ENCODE results near the gene VSNL1. TPM values are rescaled to one million over a fixed set of nuclear protein-coding genes. Genes with fewer than 3 reads are reported as not detected.

Gene VSNL1
- total RNA-seq, 1 experiment from 2014 or later, result not detected

DNA sequence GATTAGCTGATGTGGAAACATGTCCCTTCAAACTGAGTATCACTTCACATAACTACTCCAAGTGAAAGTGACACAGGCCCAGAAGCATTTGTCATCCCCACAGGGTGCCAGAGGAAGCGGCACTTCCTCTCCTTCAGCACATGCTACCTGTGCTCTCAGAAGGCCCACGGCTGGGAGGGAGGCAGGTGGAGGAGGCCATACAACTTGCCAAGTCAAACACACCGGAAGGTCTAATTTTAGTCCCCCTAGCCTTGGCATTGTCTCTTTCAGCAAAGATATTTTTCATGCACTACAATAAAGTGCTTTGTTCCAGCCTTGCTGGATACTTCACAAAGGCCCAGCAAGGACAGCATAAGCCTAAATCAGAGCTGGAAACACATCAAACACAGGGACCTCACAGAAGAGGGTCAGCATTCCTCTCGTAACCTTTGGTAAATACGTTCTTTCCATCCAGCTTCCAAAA lies 38.0 kb downstream of the VSNL1 start:
- H3K27ac Mint-ChIP-seq (ENCODE audit: unreplicated experiment), result no peak overlapping the region
- TF ChIP-seq, protein P1, sequence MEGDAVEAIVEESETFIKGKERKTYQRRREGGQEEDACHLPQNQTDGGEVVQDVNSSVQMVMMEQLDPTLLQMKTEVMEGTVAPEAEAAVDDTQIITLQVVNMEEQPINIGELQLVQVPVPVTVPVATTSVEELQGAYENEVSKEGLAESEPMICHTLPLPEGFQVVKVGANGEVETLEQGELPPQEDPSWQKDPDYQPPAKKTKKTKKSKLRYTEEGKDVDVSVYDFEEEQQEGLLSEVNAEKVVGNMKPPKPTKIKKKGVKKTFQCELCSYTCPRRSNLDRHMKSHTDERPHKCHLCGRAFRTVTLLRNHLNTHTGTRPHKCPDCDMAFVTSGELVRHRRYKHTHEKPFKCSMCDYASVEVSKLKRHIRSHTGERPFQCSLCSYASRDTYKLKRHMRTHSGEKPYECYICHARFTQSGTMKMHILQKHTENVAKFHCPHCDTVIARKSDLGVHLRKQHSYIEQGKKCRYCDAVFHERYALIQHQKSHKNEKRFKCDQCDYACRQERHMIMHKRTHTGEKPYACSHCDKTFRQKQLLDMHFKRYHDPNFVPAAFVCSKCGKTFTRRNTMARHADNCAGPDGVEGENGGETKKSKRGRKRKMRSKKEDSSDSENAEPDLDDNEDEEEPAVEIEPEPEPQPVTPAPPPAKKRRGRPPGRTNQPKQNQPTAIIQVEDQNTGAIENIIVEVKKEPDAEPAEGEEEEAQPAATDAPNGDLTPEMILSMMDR (IDR thresholded peaks at IDR 0.05; ENCODE audit: unreplicated experiment), result no peak
- BruUV-seq (replicated peaks), result no TSS peak
- H3K36me3 Mint-ChIP-seq (ENCODE audit: insufficient read depth, unreplicated experiment), result no peaks in the 10 kb centered on the region
- intact Hi-C loops (cut with micrococcal nuclease; ENCODE audit: unreplicated experiment), result no loop called here
- no peaks in the 10 kb centered on the region for H3K4me1 Mint-ChIP-seq (ENCODE audit: low read depth, unreplicated experiment)
- no peaks in the 10 kb centered on the region for H3K9me3 Mint-ChIP-seq (ENCODE audit: low read depth, unreplicated experiment)
- no peak overlapping the region for H3K4me3 Mint-ChIP-seq (ENCODE audit: low read depth, unreplicated experiment)
- peaks cover 37% of the 10 kb centered on the region for H3K27me3 Mint-ChIP-seq (ENCODE audit: unreplicated experiment)
- CTCF ChIA-PET, result no interaction called here
- no peak for DNase-seq

DNA sequence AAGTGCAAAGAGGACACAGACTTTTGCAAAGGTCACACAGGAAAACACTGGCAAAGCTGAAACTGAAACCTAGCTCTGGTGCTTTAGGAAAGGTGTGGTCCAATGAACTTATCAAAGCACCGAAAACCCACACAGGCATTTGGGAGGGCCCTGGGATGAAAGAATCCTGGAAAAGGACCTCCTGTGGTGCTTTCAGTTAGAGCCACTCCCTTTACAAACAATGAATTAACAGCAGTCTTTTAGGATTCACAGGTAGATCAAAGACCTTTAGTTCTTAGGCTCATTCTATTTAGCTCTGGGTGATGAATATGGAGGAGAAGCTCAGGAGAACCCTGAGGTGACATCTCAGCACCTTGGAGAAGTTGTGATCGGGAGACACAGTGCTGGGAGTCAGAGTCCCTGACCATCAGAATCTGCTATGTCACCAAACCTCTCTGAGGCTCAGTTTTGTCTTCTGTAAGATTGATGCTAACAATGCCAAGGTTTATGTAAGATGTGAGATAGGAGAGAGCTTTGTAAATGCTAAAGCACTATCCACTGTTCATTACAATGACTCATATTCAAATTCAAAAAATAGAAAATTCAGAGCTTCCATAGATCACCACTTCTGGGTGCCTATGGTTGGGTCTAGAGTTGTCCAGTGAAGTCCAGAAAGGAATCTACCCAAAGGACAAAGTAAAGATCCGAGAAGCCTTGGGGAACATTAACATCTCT lies 39.3 kb downstream of the VSNL1 start:
- BruUV-seq (replicated peaks), result no TSS peak
- Mint-ChIP-seq H3K27ac (ENCODE audit: unreplicated experiment) (no peak overlapping the region), H3K9me3 (ENCODE audit: low read depth, unreplicated experiment) (no peaks in the 10 kb centered on the region), H3K4me3 (ENCODE audit: low read depth, unreplicated experiment) (no peak overlapping the region), H3K4me1 (ENCODE audit: low read depth, unreplicated experiment) (no peaks in the 10 kb centered on the region), H3K27me3 (ENCODE audit: unreplicated experiment) (peaks cover 25% of the 10 kb centered on the region), H3K36me3 (ENCODE audit: insufficient read depth, unreplicated experiment) (no peaks in the 10 kb centered on the region)
- CTCF ChIA-PET, result no interaction called here
- TF ChIP-seq, protein P1 (IDR thresholded peaks at IDR 0.05; ENCODE audit: unreplicated experiment), result no peak
- no peak for DNase-seq
- intact Hi-C loops (cut with micrococcal nuclease; ENCODE audit: unreplicated experiment), result no loop called here

DNA sequence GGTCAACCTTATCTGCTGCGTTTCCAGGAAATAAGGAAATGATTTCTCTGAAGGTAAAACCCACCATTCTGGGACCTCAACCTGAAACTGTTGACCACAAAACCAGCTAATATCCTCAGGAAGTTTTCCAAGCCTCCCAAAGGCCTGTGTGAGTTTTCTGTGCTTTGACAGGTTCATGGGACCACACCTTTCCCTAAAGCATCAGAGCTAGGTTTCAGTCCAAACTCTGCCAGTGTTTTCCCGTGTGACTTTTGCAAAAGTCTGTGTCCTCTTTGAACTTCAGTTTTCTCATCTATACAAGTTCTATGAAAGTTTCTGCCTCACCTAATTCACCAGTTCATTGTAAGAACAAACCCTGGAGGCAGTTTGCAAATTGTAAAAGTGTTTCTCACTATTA lies 39.8 kb downstream of the VSNL1 start:
- no peak overlapping the region for H3K27ac Mint-ChIP-seq (ENCODE audit: unreplicated experiment)
- DNase-seq, result no peak
- CTCF ChIA-PET, result no interaction called here

DNA sequence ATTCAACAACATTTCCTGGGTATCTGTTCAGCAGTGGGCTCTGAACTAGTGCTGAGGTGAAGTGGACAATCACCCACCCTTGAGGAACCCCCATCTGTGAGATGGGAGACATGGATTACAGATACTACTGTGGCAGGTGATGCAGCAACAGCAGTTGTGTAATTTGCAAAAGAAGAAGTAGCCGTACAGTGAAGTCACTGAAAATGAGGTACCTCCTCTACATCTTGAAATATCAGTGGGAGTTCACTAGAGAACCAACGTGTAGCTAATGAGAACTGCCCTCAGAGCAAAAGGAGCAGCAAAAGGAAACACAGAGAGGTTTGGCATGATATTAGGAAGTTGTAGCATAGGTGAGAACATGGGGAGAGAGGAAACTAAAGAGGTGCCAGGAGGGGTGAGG lies 41.3 kb downstream of the VSNL1 start:
- CTCF ChIA-PET, result no interaction called here
- intact Hi-C loops (cut with micrococcal nuclease; ENCODE audit: unreplicated experiment), result no loop called here

More for the DNA sequence above, 39.8 kb downstream of the VSNL1 start:
- TF ChIP-seq, protein P1 (IDR thresholded peaks at IDR 0.05; ENCODE audit: unreplicated experiment), result no peak
- Mint-ChIP-seq H3K4me3 (ENCODE audit: low read depth, unreplicated experiment) (no peak overlapping the region), H3K9me3 (ENCODE audit: low read depth, unreplicated experiment) (no peaks in the 10 kb centered on the region), H3K4me1 (ENCODE audit: low read depth, unreplicated experiment) (no peaks in the 10 kb centered on the region), H3K36me3 (ENCODE audit: insufficient read depth, unreplicated experiment) (no peaks in the 10 kb centered on the region), H3K27me3 (ENCODE audit: unreplicated experiment) (peaks cover 19% of the 10 kb centered on the region)
- intact Hi-C loops (cut with micrococcal nuclease; ENCODE audit: unreplicated experiment), result no loop called here
- no TSS peak for BruUV-seq (replicated peaks)

More for the DNA sequence above, 41.3 kb downstream of the VSNL1 start:
- Mint-ChIP-seq H3K27me3 (ENCODE audit: unreplicated experiment) (peaks cover 18% of the 10 kb centered on the region), H3K4me3 (ENCODE audit: low read depth, unreplicated experiment) (no peak overlapping the region), H3K9me3 (ENCODE audit: low read depth, unreplicated experiment) (no peaks in the 10 kb centered on the region), H3K4me1 (ENCODE audit: low read depth, unreplicated experiment) (no peaks in the 10 kb centered on the region), H3K36me3 (ENCODE audit: insufficient read depth, unreplicated experiment) (no peaks in the 10 kb centered on the region), H3K27ac (ENCODE audit: unreplicated experiment) (no peak overlapping the region)
- TF ChIP-seq, protein P1 (IDR thresholded peaks at IDR 0.05; ENCODE audit: unreplicated experiment), result no peak
- BruUV-seq (replicated peaks), result no TSS peak
- no peak for DNase-seq

Data from Calu3 (cell line).